ENCODE data around the gene PALB2.
A peak's percentile ranks its signal among the peaks of the same experiment; 100 is the strongest.
"Not testable (repeated sequence)": the region's sequence is repeated elsewhere in the genome, so short reads cannot be mapped to it uniquely, and the experiment has no call there.

PALB2 gene

GRCh38 chr16:23611936-23612335 lies 29.2 kb downstream of the PALB2 start:
- H3K9me3 Mint-ChIP-seq: no peaks in the 10 kb centered on the region

GRCh38 chr16:23610905-23611304 lies 30.2 kb downstream of the PALB2 start:
- H3K27me3 Mint-ChIP-seq: not testable (repeated sequence)
- peaks cover 27 to 29% of the 10 kb centered on the region in 2 donors for H3K36me3 Mint-ChIP-seq

More at GRCh38 chr16:23611936-23612335, 29.2 kb downstream of the PALB2 start:
- H3K36me3 Mint-ChIP-seq: peaks cover 32 to 34% of the 10 kb centered on the region in 2 donors
- ATAC-seq (replicated peaks): no peak
- H3K4me3 Mint-ChIP-seq: no peak overlapping the region
- no peak overlapping the region for H3K27ac Mint-ChIP-seq
- DNase-seq: no peak
- H3K4me1 Mint-ChIP-seq: peaks cover 3 to 6% of the 10 kb centered on the region in 2 donors
- H3K27me3 Mint-ChIP-seq: no peaks in the 10 kb centered on the region

GRCh38 chr16:23609929-23610328 lies 31.2 kb downstream of the PALB2 start:
- Mint-ChIP-seq H3K4me3 (no peak overlapping the region), H3K36me3 (peaks cover 25 to 26% of the 10 kb centered on the region in 2 donors), H3K27ac (no peak overlapping the region), H3K4me1 (no peaks in the 10 kb centered on the region), H3K9me3 (no peaks in the 10 kb centered on the region), H3K27me3 (no peaks in the 10 kb centered on the region)
- no peak for DNase-seq
- no peak for ATAC-seq (replicated peaks)

More at GRCh38 chr16:23610905-23611304, 30.2 kb downstream of the PALB2 start:
- DNase-seq; H3K9me3 Mint-ChIP-seq; H3K27ac Mint-ChIP-seq; H3K4me1 Mint-ChIP-seq; H3K4me3 Mint-ChIP-seq; ATAC-seq (replicated peaks): not testable (repeated sequence)

- Mint-ChIP-seq H3K27me3 (no peaks in the 10 kb centered on the region), H3K9me3 (no peaks in the 10 kb centered on the region), H3K27ac (no peak overlapping the region), H3K4me3 (no peak overlapping the region), H3K4me1 (no peaks in the 10 kb centered on the region), H3K36me3 (peaks cover 25 to 29% of the 10 kb centered on the region in 2 donors)
- DNase-seq (no peak), ATAC-seq (replicated peaks) (no peak)
Observed at GRCh38 chr16:23608194-23608593, 32.9 kb downstream of the PALB2 start.

- DNase-seq: no peak
- ATAC-seq (replicated peaks): no peak
Observed at GRCh38 chr16:23607726-23608125, 33.4 kb downstream of the PALB2 start.

GRCh38 chr16:23597003-23597756 lies 43.9 kb downstream of the PALB2 start:
- DNase-seq: peak; percentile 6
- H3K27ac Mint-ChIP-seq: peak overlapping the region; percentile 91
- no peaks in the 10 kb centered on the region for H3K9me3 Mint-ChIP-seq
- H3K4me1 Mint-ChIP-seq: peaks cover 9 to 33% of the 10 kb centered on the region in 2 donors
- H3K4me3 Mint-ChIP-seq: peak overlapping the region; percentile 57 to 61
- peaks cover 19 to 25% of the 10 kb centered on the region in 2 donors for H3K36me3 Mint-ChIP-seq
- H3K27me3 Mint-ChIP-seq: no peaks in the 10 kb centered on the region
- ATAC-seq (replicated peaks): peak in 1 of 2 donors; percentile 20

More at GRCh38 chr16:23607726-23608125, 33.4 kb downstream of the PALB2 start:
- Mint-ChIP-seq H3K27ac (no peak overlapping the region), H3K4me1 (no peaks in the 10 kb centered on the region), H3K36me3 (peaks cover 24 to 29% of the 10 kb centered on the region in 2 donors), H3K4me3 (no peak overlapping the region), H3K9me3 (no peaks in the 10 kb centered on the region), H3K27me3 (no peaks in the 10 kb centered on the region)

- H3K27ac Mint-ChIP-seq: peak within 1 kb of the TSS; percentile 93
- H3K36me3 Mint-ChIP-seq: peaks cover 23 to 28% of the 10 kb centered on the region in 2 donors
- peak within 1 kb of the TSS; percentile 85 to 89 for H3K4me3 Mint-ChIP-seq
- ATAC-seq (replicated peaks): peak; percentile 99
- no peaks in the 10 kb centered on the region for H3K9me3 Mint-ChIP-seq
- DNase-seq: peak; percentile 89
- peaks cover 14 to 39% of the 10 kb centered on the region in 2 donors for H3K4me1 Mint-ChIP-seq
- H3K27me3 Mint-ChIP-seq: no peaks in the 10 kb centered on the region
Observed at GRCh38 chr16:23595951-23596720, 45.0 kb downstream of the PALB2 start, which contains the start of gene NDUFAB1. TSS of gene NDUFAB1 (minus strand) at chr16:23596316. CDS start at chr16:23596290, 26 bp downstream.

- Mint-ChIP-seq H3K4me3 (peak overlapping the region; percentile 85 to 89), H3K36me3 (peaks cover 20 to 26% of the 10 kb centered on the region in 2 donors), H3K9me3 (no peaks in the 10 kb centered on the region), H3K4me1 (peaks cover 14 to 39% of the 10 kb centered on the region in 2 donors), H3K27me3 (no peaks in the 10 kb centered on the region), H3K27ac (peak overlapping the region; percentile 86)
- DNase-seq (no peak), ATAC-seq (replicated peaks) (peak; percentile 4 to 8)
Observed at GRCh38 chr16:23595246-23595950, 45.7 kb downstream of the PALB2 start.

- no peak for DNase-seq
- Mint-ChIP-seq H3K27me3 (no peaks in the 10 kb centered on the region), H3K27ac (peak overlapping the region; percentile 51), H3K36me3 (peaks cover 25 to 34% of the 10 kb centered on the region in 2 donors), H3K9me3 (no peaks in the 10 kb centered on the region), H3K4me3 (no peak overlapping the region), H3K4me1 (peaks cover 16 to 39% of the 10 kb centered on the region in 2 donors)
- no peak for ATAC-seq (replicated peaks)
Observed at GRCh38 chr16:23594186-23594585, 46.9 kb downstream of the PALB2 start.

- Mint-ChIP-seq H3K4me1 (peaks cover 15 to 29% of the 10 kb centered on the region in 2 donors), H3K4me3 (no peak overlapping the region), H3K9me3 (no peaks in the 10 kb centered on the region), H3K27me3 (no peaks in the 10 kb centered on the region), H3K36me3 (peaks cover 31 to 45% of the 10 kb centered on the region in 2 donors), H3K27ac (no peak overlapping the region)
- no peak for ATAC-seq (replicated peaks)
- no peak for DNase-seq
Observed at GRCh38 chr16:23590181-23590580, 50.9 kb downstream of the PALB2 start.

- DNase-seq (no peak), ATAC-seq (replicated peaks) (no peak)
- no peaks in the 10 kb centered on the region for H3K9me3 Mint-ChIP-seq
Observed at GRCh38 chr16:23587726-23588125, 53.4 kb downstream of the PALB2 start.

GRCh38 chr16:23584186-23585076 lies 56.7 kb downstream of the PALB2 start:
- Mint-ChIP-seq H3K4me1 (peaks cover 0 to 4% of the 10 kb centered on the region in 2 donors), H3K4me3 (no peak overlapping the region), H3K27me3 (no peaks in the 10 kb centered on the region), H3K36me3 (peaks cover 30 to 49% of the 10 kb centered on the region in 2 donors), H3K27ac (no peak overlapping the region), H3K9me3 (no peaks in the 10 kb centered on the region)
- DNase-seq: no peak
- ATAC-seq (replicated peaks): no peak

More at GRCh38 chr16:23587726-23588125, 53.4 kb downstream of the PALB2 start:
- Mint-ChIP-seq H3K36me3 (peaks cover 39 to 52% of the 10 kb centered on the region in 2 donors), H3K4me1 (peaks cover 11 to 12% of the 10 kb centered on the region in 2 donors), H3K27me3 (no peaks in the 10 kb centered on the region), H3K4me3 (no peak overlapping the region), H3K27ac (no peak overlapping the region)

GRCh38 chr16:23583271-23583670 lies 57.8 kb downstream of the PALB2 start:
- H3K27ac Mint-ChIP-seq; H3K4me1 Mint-ChIP-seq; H3K4me3 Mint-ChIP-seq; DNase-seq; H3K27me3 Mint-ChIP-seq; H3K9me3 Mint-ChIP-seq; ATAC-seq (replicated peaks): not testable (repeated sequence)
- H3K36me3 Mint-ChIP-seq: peaks cover 29 to 48% of the 10 kb centered on the region in 2 donors
